ENCODE data around the gene SERGEF. TPM values are rescaled to one million over a fixed set of nuclear protein-coding genes. Genes with fewer than 3 reads are reported as not detected.
"Not testable (repeated sequence)": the region's sequence is repeated elsewhere in the genome, so short reads cannot be mapped to it uniquely, and the experiment has no call there.

The SERGEF gene
- total and polyA plus RNA-seq, 5 experiments from 2014 or later: 46.5 to 70.3 (median 61.8) TPM

GRCh38 chr11:18014876-18015275 lies 2.0 kb upstream of the SERGEF start:
- DNase-seq: no peak
- POLR2A ChIA-PET: interaction anchor here (0.6 to 1.4 kb wide), 5 partner anchors 14 to 93 kb away, joined by 3 to 6 read pairs (median 4); no protein-coding TSS in a partner anchor

GRCh38 chr11:18013790-18014507 lies 1.1 kb upstream of the SERGEF start:
- no peaks in the 10 kb centered on the region for H3K27me3 Mint-ChIP-seq
- ATAC-seq (no peak), DNase-seq (no peak)
- peaks cover 0 to 9% (median 0%) of the 10 kb centered on the region in 9 donors for H3K9me3 Mint-ChIP-seq
- peaks cover 25 to 45% (median 34%) of the 10 kb centered on the region in 4 donors for H3K4me1 Mint-ChIP-seq
- H3K4me3 Mint-ChIP-seq: peak overlapping the region; percentile 89 to 99 (median 99)
- H3K27ac Mint-ChIP-seq: peak overlapping the region; percentile 94 to 100 (median 98)
- peaks cover 0 to 2% (median 0%) of the 10 kb centered on the region in 3 donors for H3K36me3 Mint-ChIP-seq
- POLR2A ChIA-PET: interaction anchor here (0.7 to 2.9 kb wide), 9 partner anchors 9 to 513 kb away, joined by 3 to 17 read pairs (median 5); partner anchors contain the start of genes GTF2H1, HPS5, SAAL1 and TSG101

More at GRCh38 chr11:18014876-18015275, 2.0 kb upstream of the SERGEF start:
- H3K27ac Mint-ChIP-seq: peak overlapping the region in 7 of 10 donors; percentile 9 to 78 (median 49)
- H3K4me1 Mint-ChIP-seq: peaks cover 26 to 45% (median 34%) of the 10 kb centered on the region in 4 donors
- no peak for ATAC-seq
- peaks cover 0 to 9% (median 0%) of the 10 kb centered on the region in 9 donors for H3K9me3 Mint-ChIP-seq
- peak overlapping the region in 7 of 10 donors; percentile 5 to 57 (median 34) for H3K4me3 Mint-ChIP-seq
- no peaks in the 10 kb centered on the region for H3K27me3 Mint-ChIP-seq
- H3K36me3 Mint-ChIP-seq: peaks cover 0 to 2% (median 0%) of the 10 kb centered on the region in 3 donors

- Mint-ChIP-seq H3K9me3 (peaks cover 0 to 9% (median 0%) of the 10 kb centered on the region in 9 donors), H3K27me3 (no peaks in the 10 kb centered on the region), H3K27ac (peak overlapping the region; percentile 83 to 99 (median 94)), H3K4me1 (peaks cover 25 to 45% (median 34%) of the 10 kb centered on the region in 4 donors), H3K36me3 (peaks cover 0 to 4% (median 2%) of the 10 kb centered on the region in 3 donors), H3K4me3 (peak overlapping the region; percentile 89 to 99 (median 98))
- peak in 6 of 10 donors; percentile 10 to 66 (median 41) for DNase-seq
- POLR2A ChIA-PET: interaction anchor here (0.7 to 2.9 kb wide), 9 partner anchors 9 to 515 kb away, joined by 3 to 17 read pairs (median 5); partner anchors contain the start of genes GTF2H1, HPS5, SAAL1 and TSG101
- peak; percentile 2 to 6 for ATAC-seq
These were observed 533 bp downstream of the SERGEF start for GRCh38 chr11:18012122-18012905.

GRCh38 chr11:18011633-18012032 lies 1.2 kb downstream of the SERGEF start:
- peak overlapping the region; percentile 83 to 99 (median 94) for H3K27ac Mint-ChIP-seq
- DNase-seq (peak in 2 of 10 donors; percentile 4 to 6), ATAC-seq (no peak)
- H3K9me3 Mint-ChIP-seq: peaks cover 0 to 9% (median 0%) of the 10 kb centered on the region in 9 donors
- peaks cover 0 to 9% (median 2%) of the 10 kb centered on the region in 3 donors for H3K36me3 Mint-ChIP-seq
- H3K4me1 Mint-ChIP-seq: peaks cover 25 to 45% (median 34%) of the 10 kb centered on the region in 4 donors
- no peaks in the 10 kb centered on the region for H3K27me3 Mint-ChIP-seq
- POLR2A ChIA-PET: interaction anchor here (1.6 to 2.9 kb wide), 2 partner anchors 21 to 515 kb away, joined by 3 to 13 read pairs; partner anchors contain the start of gene TSG101
- peak overlapping the region; percentile 89 to 99 (median 98) for H3K4me3 Mint-ChIP-seq

GRCh38 chr11:18010977-18011586 lies 1.8 kb downstream of the SERGEF start:
- H3K27ac Mint-ChIP-seq: peak overlapping the region; percentile 69 to 99 (median 93)
- H3K9me3 Mint-ChIP-seq: peaks cover 0 to 9% (median 0%) of the 10 kb centered on the region in 9 donors
- DNase-seq: peak in 5 of 10 donors; percentile 10 to 61 (median 22)

GRCh38 chr11:18010121-18010670 lies 2.7 kb downstream of the SERGEF start:
- H3K36me3 Mint-ChIP-seq: peaks cover 0 to 23% (median 7%) of the 10 kb centered on the region in 3 donors
- peak overlapping the region; percentile 69 to 97 (median 86) for H3K27ac Mint-ChIP-seq
- H3K9me3 Mint-ChIP-seq: peaks cover 0 to 9% (median 0%) of the 10 kb centered on the region in 9 donors
- no peaks in the 10 kb centered on the region for H3K27me3 Mint-ChIP-seq
- peak overlapping the region in 2 of 10 donors; percentile 60 to 82 for H3K4me3 Mint-ChIP-seq
- POLR2A ChIA-PET: no interaction called here
- H3K4me1 Mint-ChIP-seq: peaks cover 29 to 45% (median 34%) of the 10 kb centered on the region in 4 donors
- ATAC-seq: no peak
- peak in 3 of 10 donors; percentile 6 to 28 (median 27) for DNase-seq

More at GRCh38 chr11:18010977-18011586, 1.8 kb downstream of the SERGEF start:
- H3K4me1 Mint-ChIP-seq: peaks cover 27 to 45% (median 34%) of the 10 kb centered on the region in 4 donors
- POLR2A ChIA-PET: no interaction called here
- no peaks in the 10 kb centered on the region for H3K27me3 Mint-ChIP-seq
- ATAC-seq: no peak
- peaks cover 0 to 14% (median 5%) of the 10 kb centered on the region in 3 donors for H3K36me3 Mint-ChIP-seq
- peak overlapping the region in 9 of 10 donors; percentile 38 to 99 (median 96) for H3K4me3 Mint-ChIP-seq

GRCh38 chr11:18005376-18006129 lies 7.3 kb downstream of the SERGEF start:
- Mint-ChIP-seq H3K9me3 (no peaks in the 10 kb centered on the region), H3K27me3 (no peaks in the 10 kb centered on the region), H3K4me3 (no peak overlapping the region), H3K4me1 (peaks cover 1 to 14% (median 5%) of the 10 kb centered on the region in 4 donors), H3K36me3 (peaks cover 0 to 63% (median 13%) of the 10 kb centered on the region in 3 donors), H3K27ac (peak overlapping the region in 3 of 10 donors; percentile 1 to 42 (median 16))
- POLR2A ChIA-PET: no interaction called here
- ATAC-seq: no peak
- no peak for DNase-seq

- POLR2A ChIA-PET: interaction anchor here (0.7 kb wide), 1 partner anchor 14 kb away, joined by 3 read pairs; no protein-coding TSS in a partner anchor
- DNase-seq (no peak), ATAC-seq (no peak)
- no peak overlapping the region for H3K4me3 Mint-ChIP-seq
- H3K9me3 Mint-ChIP-seq: no peaks in the 10 kb centered on the region
- peaks cover 5 to 13% (median 10%) of the 10 kb centered on the region in 4 donors for H3K4me1 Mint-ChIP-seq
- peak overlapping the region in 2 of 10 donors; percentile 16 to 22 for H3K27ac Mint-ChIP-seq
- peaks cover 8 to 87% (median 21%) of the 10 kb centered on the region in 3 donors for H3K36me3 Mint-ChIP-seq
- H3K27me3 Mint-ChIP-seq: no peaks in the 10 kb centered on the region
These were observed 11.7 kb downstream of the SERGEF start for GRCh38 chr11:18001191-18001590.

- no peak for DNase-seq
- peak overlapping the region in 2 of 10 donors; percentile 16 to 22 for H3K27ac Mint-ChIP-seq
- H3K4me3 Mint-ChIP-seq: no peak overlapping the region
- no peaks in the 10 kb centered on the region for H3K27me3 Mint-ChIP-seq
- H3K36me3 Mint-ChIP-seq: peaks cover 8 to 87% (median 24%) of the 10 kb centered on the region in 3 donors
- POLR2A ChIA-PET: interaction anchor here (0.7 kb wide), 1 partner anchor 15 kb away, joined by 3 read pairs; no protein-coding TSS in a partner anchor
- no peaks in the 10 kb centered on the region for H3K9me3 Mint-ChIP-seq
- peaks cover 5 to 13% (median 10%) of the 10 kb centered on the region in 4 donors for H3K4me1 Mint-ChIP-seq
- no peak for ATAC-seq
These were observed 12.1 kb downstream of the SERGEF start for GRCh38 chr11:18000760-18001159.

- H3K27me3 Mint-ChIP-seq, H3K4me3 Mint-ChIP-seq, ATAC-seq, POLR2A ChIA-PET, H3K9me3 Mint-ChIP-seq, DNase-seq: not testable (repeated sequence)
- peaks cover 5 to 13% (median 9%) of the 10 kb centered on the region in 4 donors for H3K4me1 Mint-ChIP-seq
- peak overlapping the region in 2 of 10 donors; percentile 9 to 82 for H3K27ac Mint-ChIP-seq
- peaks cover 8 to 87% (median 24%) of the 10 kb centered on the region in 3 donors for H3K36me3 Mint-ChIP-seq
These were observed 12.7 kb downstream of the SERGEF start for GRCh38 chr11:18000128-18000527.

GRCh38 chr11:17992916-17993315 lies 19.9 kb downstream of the SERGEF start:
- Mint-ChIP-seq H3K36me3 (peaks cover 0 to 77% (median 18%) of the 10 kb centered on the region in 3 donors), H3K4me1 (peaks cover 0 to 6% (median 3%) of the 10 kb centered on the region in 4 donors), H3K27me3 (no peaks in the 10 kb centered on the region), H3K27ac (peak overlapping the region in 1 of 10 donors; percentile 34), H3K9me3 (no peaks in the 10 kb centered on the region), H3K4me3 (no peak overlapping the region)
- POLR2A ChIA-PET: interaction anchor here (0.6 to 1.1 kb wide), 3 partner anchors 20 to 96 kb away, joined by 3 to 4 read pairs (median 3); no protein-coding TSS in a partner anchor
- no peak for ATAC-seq
- DNase-seq: no peak
